Measurements from ENCODE around the gene SMURF2. TPM values are rescaled to one million over a fixed set of nuclear protein-coding genes. Genes with fewer than 3 reads are reported as not detected.

Gene SMURF2
- total and polyA plus RNA-seq, 2 donors (not counting 1 experiment from before 2014, with no cell fraction given): 96.3 to 108 TPM

- Histone ChIP-seq H3K27ac (ENCODE audit: insufficient read depth, low read length) (peak overlapping the region; percentile 45), H3K4me1 (ENCODE audit: control insufficient read depth, extremely low read depth, insufficient read depth, low read length) (peaks cover 6% of the 10 kb centered on the region), H3K4me2 (ENCODE audit: extremely low read depth, insufficient read depth, low read length) (peak overlapping the region; percentile 79), H3K79me2 (ENCODE audit: control insufficient read depth, insufficient read depth, low read length) (peaks cover 93% of the 10 kb centered on the region), H4K20me1 (ENCODE audit: control insufficient read depth, extremely low read depth, insufficient read depth, low read length) (peaks cover 5% of the 10 kb centered on the region), H3K27me3 (ENCODE audit: control insufficient read depth, insufficient read depth, low read length) (no peaks in the 10 kb centered on the region), H3K9me3 (ENCODE audit: control insufficient read depth, insufficient read depth, low read depth, low read length) (no peaks in the 10 kb centered on the region), H2AFZ (ENCODE audit: low read length) (no peak overlapping the region), H3K9ac (ENCODE audit: insufficient read depth, low read length) (no peak overlapping the region), H3K36me3 (ENCODE audit: control insufficient read depth, insufficient read depth, low read length) (peaks cover 1% of the 10 kb centered on the region), H3K4me3 (replicated peaks in 1 of 4; ENCODE audit: control extremely low read depth in 1 of 4, insufficient read depth in 1 of 4, low read depth in 3 of 4, low read length in 4 of 4) (peak overlapping the region in 3 of 4 experiments; percentile 22 to 88 (median 88))
- DNase-seq (ENCODE audit: low read depth in 2 of 2): no peak
- no peak for TF ChIP-seq EZH2 (IDR thresholded peaks at IDR 0.05; ENCODE audit: low read length, missing control alignments)
- no peak for TF ChIP-seq CTCF (conservative IDR thresholded peaks at IDR 0.05 in 1 of 2, IDR thresholded peaks at IDR 0.05 in 1 of 2; ENCODE audit: low read depth in 1 of 2, low read length in 2 of 2)
Measured at GRCh38 chr17:64657610-64658125, 4.4 kb downstream of the SMURF2 start.

GRCh38 chr17:64655704-64656103 lies 6.4 kb downstream of the SMURF2 start:
- no peak overlapping the region for H2AFZ ChIP-seq (ENCODE audit: low read length)

GRCh38 chr17:64653985-64654355 lies 8.1 kb downstream of the SMURF2 start:
- Histone ChIP-seq H2AFZ (ENCODE audit: low read length) (no peak overlapping the region), H3K4me1 (ENCODE audit: control insufficient read depth, extremely low read depth, insufficient read depth, low read length) (peaks cover 9% of the 10 kb centered on the region), H4K20me1 (ENCODE audit: control insufficient read depth, extremely low read depth, insufficient read depth, low read length) (peaks cover 2% of the 10 kb centered on the region), H3K79me2 (ENCODE audit: control insufficient read depth, insufficient read depth, low read length) (peaks cover 100% of the 10 kb centered on the region), H3K4me3 (replicated peaks in 1 of 4; ENCODE audit: control extremely low read depth in 1 of 4, insufficient read depth in 1 of 4, low read depth in 3 of 4, low read length in 4 of 4) (peak overlapping the region in 2 of 4 experiments; percentile 21 to 25), H3K27me3 (ENCODE audit: control insufficient read depth, insufficient read depth, low read length) (no peaks in the 10 kb centered on the region), H3K36me3 (ENCODE audit: control insufficient read depth, insufficient read depth, low read length) (peaks cover 3% of the 10 kb centered on the region), H3K4me2 (ENCODE audit: extremely low read depth, insufficient read depth, low read length) (peak overlapping the region; percentile 58), H3K9me3 (ENCODE audit: control insufficient read depth, insufficient read depth, low read depth, low read length) (no peaks in the 10 kb centered on the region), H3K9ac (ENCODE audit: insufficient read depth, low read length) (no peak overlapping the region), H3K27ac (ENCODE audit: insufficient read depth, low read length) (peak overlapping the region; percentile 44)
- DNase-seq (ENCODE audit: low read depth in 2 of 2): peak in 1 of 2 donors; percentile 49
- TF ChIP-seq EZH2 (IDR thresholded peaks at IDR 0.05; ENCODE audit: low read length, missing control alignments): no peak
- no peak for TF ChIP-seq CTCF (conservative IDR thresholded peaks at IDR 0.05 in 1 of 2, IDR thresholded peaks at IDR 0.05 in 1 of 2; ENCODE audit: low read depth in 1 of 2, low read length in 2 of 2)

More at GRCh38 chr17:64655704-64656103, 6.4 kb downstream of the SMURF2 start:
- peaks cover 5% of the 10 kb centered on the region for H3K4me1 ChIP-seq (ENCODE audit: control insufficient read depth, extremely low read depth, insufficient read depth, low read length)
- no peak overlapping the region for H3K4me3 ChIP-seq (replicated peaks in 1 of 4; ENCODE audit: control extremely low read depth in 1 of 4, insufficient read depth in 1 of 4, low read depth in 3 of 4, low read length in 4 of 4)
- H3K36me3 ChIP-seq (ENCODE audit: control insufficient read depth, insufficient read depth, low read length): peaks cover 3% of the 10 kb centered on the region
- no peaks in the 10 kb centered on the region for H3K9me3 ChIP-seq (ENCODE audit: control insufficient read depth, insufficient read depth, low read depth, low read length)
- H3K79me2 ChIP-seq (ENCODE audit: control insufficient read depth, insufficient read depth, low read length): peaks cover 96% of the 10 kb centered on the region
- no peaks in the 10 kb centered on the region for H3K27me3 ChIP-seq (ENCODE audit: control insufficient read depth, insufficient read depth, low read length)
- H3K27ac ChIP-seq (ENCODE audit: insufficient read depth, low read length): no peak overlapping the region
- H3K9ac ChIP-seq (ENCODE audit: insufficient read depth, low read length): no peak overlapping the region
- peaks cover 5% of the 10 kb centered on the region for H4K20me1 ChIP-seq (ENCODE audit: control insufficient read depth, extremely low read depth, insufficient read depth, low read length)
- TF ChIP-seq CTCF (conservative IDR thresholded peaks at IDR 0.05 in 1 of 2, IDR thresholded peaks at IDR 0.05 in 1 of 2; ENCODE audit: low read depth in 1 of 2, low read length in 2 of 2) (no peak), EZH2 (IDR thresholded peaks at IDR 0.05; ENCODE audit: low read length, missing control alignments) (no peak)
- no peak for DNase-seq (ENCODE audit: low read depth in 2 of 2)
- no peak overlapping the region for H3K4me2 ChIP-seq (ENCODE audit: extremely low read depth, insufficient read depth, low read length)
